Measurements from ENCODE around the gene PTPRM. TPM values are rescaled to one million over a fixed set of nuclear protein-coding genes. Genes with fewer than 3 reads are reported as not detected.

Gene PTPRM
- total RNA-seq, 1 experiment from 2014 or later, result 32.0 TPM

DNA sequence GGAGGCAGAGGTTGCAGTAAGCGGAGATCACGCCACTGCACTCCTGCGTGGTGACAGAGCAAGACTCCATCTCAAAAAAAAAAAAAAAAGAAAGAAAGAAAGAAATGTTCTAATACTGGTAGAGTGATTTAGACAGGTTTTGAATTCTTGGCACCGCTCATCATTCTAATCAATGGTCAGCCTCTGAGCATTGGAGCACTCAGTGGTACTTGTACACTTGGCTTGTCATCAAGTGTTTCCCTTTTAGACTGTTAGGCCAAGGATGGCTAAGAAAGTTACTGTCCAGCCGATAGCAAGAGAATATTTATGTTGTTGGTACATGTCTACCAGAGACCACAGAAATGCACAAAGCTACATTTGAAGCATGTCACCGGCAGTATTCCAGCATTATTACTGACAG is 598.0 kb downstream of the PTPRM start:
- DNase-seq (ENCODE audit: low read depth), result no peak

DNA sequence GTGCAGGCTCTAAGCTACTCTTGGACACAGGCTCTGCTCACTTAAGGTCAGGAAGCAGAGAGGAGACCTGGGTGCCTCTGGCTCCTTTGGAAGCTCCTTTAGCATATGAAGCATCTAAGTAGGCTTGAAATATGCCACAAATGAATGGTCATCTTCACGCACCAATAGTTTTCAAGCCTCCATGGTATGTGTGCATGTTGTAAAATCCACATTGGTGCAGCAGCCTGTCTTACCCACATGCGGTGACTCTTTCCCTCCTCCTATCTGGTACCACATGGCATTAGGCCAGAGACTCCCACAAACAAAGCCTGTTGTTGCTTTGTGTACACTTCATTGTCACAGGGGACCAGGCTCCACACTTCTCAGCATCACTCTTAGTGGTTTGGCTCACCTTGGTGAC is 599.9 kb downstream of the PTPRM start:
- peak; percentile 26 for DNase-seq (ENCODE audit: low read depth)

- DNase-seq (ENCODE audit: low read depth), result no peak
Observed at GRCh38 chr18:8167673-8168072, 600.6 kb downstream of the PTPRM start.

DNA sequence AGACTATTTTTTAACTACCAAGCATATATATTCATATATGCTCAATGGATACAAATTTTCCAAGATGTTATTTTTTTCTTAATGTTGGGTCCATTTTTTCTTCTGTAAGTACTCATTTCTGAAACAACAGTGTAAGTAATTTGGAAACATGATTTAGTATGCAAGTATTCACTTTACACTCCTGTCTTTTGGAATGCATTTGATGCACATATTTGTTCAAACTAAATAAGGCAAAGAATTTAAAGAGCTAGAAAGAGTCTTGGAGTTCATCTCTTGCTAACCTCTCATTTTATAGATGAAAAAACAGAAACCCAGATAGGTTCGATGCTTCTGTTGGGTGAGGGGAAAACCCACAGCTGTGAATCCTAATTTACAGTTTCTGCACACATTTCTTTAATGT is 602.6 kb downstream of the PTPRM start:
- DNase-seq (ENCODE audit: low read depth), result no peak

GRCh38 chr18:8174771-8175170 is 607.7 kb downstream of the PTPRM start:
- DNase-seq (ENCODE audit: low read depth), result no peak

DNA sequence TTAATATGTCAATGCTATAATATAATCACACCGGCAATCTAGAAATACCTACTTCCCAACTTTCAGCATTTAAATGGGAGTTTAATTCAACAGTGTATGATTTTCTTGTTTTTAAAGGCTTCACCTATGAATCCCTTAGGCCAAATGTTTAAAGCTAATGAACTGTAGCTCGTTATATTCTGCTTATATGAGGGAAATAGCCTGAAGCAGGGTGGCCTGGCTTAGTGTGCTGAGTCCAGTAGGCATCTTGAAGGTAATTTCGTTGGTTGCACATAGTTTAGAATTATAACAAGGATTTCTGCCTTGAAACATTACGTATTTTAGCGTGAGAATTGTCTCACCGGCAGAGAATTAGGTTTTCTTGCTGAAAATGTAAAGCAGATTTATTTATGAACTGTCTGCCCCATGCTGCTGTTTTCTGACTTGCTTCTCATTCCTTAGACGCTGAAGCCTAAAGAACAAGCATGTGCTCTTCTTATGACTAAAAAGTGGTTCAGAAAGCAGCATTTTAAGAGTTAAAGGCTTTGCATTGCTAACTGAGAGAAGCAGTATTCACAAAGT is 608.5 kb downstream of the PTPRM start:
- DNase-seq (ENCODE audit: low read depth), result no peak

GRCh38 chr18:8176109-8176508 is 609.0 kb downstream of the PTPRM start:
- DNase-seq (ENCODE audit: low read depth), result no peak

DNA sequence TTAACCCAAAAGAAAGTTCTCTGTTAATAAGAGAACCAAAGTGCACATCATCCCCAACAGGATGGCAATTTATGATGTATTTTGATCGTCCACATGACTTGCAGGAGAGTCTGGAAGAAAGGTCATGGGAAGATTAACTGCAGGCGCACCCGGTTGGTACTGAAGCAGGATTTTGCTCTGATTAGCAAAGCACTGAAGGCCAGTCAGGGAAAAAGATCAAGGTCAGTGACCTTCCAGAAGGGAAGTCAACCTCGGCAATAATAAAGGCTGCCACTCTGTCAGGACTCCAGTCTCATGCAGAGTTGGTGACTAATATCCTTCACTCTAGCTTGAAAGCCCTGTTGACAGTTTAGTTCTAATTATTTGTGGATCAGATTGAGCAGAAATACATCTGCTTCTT is 609.4 kb downstream of the PTPRM start:
- DNase-seq (ENCODE audit: low read depth), result peak; percentile 32

- DNase-seq (ENCODE audit: low read depth), result peak; percentile 72
Observed at GRCh38 chr18:8177330-8178016, 610.4 kb downstream of the PTPRM start.

DNA sequence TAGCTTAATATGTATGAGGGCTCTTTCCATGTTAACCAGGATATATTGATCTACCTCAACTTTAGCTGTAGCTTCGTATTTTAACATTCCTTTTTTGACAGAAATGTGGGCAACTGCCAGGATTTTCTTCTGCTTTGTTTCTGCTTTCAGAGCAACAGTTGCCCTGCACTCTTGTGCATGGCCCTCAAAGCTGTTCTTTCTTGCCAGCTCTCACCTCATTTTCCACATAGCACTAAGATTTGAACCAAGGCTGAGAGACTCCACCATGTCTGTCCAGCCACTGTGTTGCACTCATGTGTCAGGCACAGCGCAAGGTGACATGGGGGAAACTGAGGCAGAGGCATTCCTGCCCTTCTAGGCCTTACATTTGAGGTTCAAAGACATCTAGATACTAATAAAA is 619.3 kb downstream of the PTPRM start:
- DNase-seq (ENCODE audit: low read depth), result no peak

DNA sequence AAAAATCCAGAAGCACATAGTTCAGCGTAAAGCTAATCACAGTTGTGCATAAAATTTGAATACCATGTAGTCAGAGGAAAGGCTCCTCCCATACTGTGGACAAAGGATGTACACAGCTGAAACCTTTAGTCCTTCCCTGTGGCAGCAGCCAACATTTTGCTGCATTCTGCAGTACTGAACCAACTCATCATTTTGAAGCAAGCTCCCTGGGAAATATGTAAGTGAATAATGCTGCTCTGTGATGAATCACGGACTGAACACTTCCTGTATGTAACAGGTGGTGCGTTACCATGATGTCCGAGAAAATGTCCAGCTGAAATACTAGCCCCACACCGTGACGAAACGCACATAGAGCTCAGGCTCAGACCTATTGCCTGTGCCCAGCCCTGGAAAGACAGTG is 621.1 kb downstream of the PTPRM start:
- peak; percentile 60 for DNase-seq (ENCODE audit: low read depth)

DNA sequence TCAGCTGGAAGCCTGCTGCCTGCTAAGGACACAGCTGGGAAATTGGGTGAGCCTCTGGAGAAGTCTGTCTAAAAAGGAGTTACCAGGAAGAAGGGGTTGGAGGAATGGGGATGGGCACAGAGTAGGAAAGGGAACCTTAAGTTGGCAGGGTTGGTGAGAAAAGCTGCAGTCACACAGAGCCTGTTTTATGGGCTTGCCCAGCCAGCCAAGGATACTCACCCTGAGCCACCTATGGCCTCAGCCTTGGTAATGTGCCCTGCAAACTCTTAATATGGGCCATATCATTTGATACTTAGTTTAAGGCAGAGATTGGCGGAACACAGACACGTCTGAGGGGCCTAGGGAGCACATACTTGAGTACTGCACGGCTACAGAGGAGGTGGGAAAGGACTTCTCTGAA is 623.9 kb downstream of the PTPRM start:
- no peak for DNase-seq (ENCODE audit: low read depth)

DNA sequence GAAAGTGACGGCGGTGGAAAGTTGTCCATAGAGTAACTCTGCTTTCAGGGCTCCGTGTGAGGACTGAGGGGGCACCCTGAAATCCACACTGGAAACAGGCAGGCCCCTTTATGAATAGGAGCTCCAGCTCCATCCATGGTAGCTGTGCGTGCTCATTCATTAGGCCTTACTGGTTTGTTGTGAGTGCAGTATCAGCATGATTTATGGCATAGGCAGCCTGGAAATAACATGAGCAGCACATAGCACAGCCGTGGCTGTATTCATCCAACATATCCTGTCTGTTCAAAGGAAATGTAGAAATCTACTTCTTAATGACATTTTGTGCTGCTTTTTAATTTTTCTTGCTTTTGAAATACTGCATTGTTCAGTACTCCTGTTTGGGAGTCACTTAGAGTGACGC is 627.3 kb downstream of the PTPRM start:
- no peak for DNase-seq (ENCODE audit: low read depth)

- no peak for DNase-seq (ENCODE audit: low read depth)
Observed at GRCh38 chr18:8196238-8196637, 629.1 kb downstream of the PTPRM start.

DNA sequence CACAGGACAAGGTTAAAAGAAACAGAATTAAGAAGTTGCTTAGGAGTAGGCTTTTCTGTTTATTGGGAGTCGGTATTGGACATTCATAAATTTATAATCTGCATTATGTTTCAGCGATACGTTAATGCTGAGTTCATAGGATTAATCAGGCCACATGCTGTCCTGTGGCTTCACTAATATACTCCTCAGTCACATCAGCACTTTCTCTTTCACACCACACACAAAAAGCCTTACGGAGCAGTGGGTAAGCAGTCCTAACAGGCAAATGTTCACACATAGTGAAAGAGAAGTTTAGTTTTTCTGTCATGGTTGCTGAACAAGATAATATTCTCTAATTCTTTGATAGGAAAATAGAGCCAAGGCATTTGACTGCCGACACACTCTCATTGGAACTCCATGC is 630.4 kb downstream of the PTPRM start:
- DNase-seq (ENCODE audit: low read depth), result no peak

DNA sequence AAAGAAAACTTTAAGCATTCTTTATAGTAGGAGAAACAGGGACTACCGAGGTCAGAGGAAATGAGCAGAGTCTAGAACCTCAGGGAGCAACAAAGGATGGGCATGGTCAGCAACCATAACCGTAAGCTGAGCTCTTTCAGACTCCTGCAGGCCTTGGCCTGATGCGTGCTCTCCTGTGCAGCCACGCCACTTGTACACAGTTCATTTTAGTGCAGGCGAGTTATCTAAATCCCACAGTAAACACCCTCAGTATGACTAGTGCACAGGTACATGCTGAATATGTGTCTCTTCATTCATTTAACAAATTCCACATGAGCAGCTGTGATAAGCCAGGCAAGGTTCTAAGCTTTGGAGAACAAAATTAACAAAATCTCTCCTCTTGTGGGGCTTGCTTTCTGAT is 640.9 kb downstream of the PTPRM start:
- no peak for DNase-seq (ENCODE audit: low read depth)

- DNase-seq (ENCODE audit: low read depth), result peak; percentile 25
Observed at GRCh38 chr18:8208716-8209115, 641.6 kb downstream of the PTPRM start.

GRCh38 chr18:8212896-8213780 is 646.0 kb downstream of the PTPRM start:
- peak; percentile 81 for DNase-seq (ENCODE audit: low read depth)

DNA sequence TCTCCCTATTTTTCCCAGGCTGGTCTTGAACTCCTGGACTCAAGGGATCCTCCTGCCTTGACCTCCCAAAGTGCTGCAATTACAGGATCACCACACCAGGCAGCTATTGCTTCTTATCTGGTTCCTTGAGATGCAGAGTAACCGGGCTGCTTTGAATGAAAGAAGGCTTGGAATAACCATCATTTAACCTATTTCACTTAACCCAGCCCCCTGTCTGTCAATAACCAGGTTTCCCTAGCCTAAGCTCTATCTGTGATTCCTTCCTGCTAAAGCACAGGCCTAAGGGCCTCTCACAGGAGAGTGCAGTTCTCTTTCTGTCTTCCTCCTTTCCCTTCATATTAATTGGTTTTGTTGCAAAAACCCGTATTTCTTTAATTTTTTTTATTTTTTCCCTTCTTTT is 648.6 kb downstream of the PTPRM start:
- no peak for DNase-seq (ENCODE audit: low read depth)

DNA sequence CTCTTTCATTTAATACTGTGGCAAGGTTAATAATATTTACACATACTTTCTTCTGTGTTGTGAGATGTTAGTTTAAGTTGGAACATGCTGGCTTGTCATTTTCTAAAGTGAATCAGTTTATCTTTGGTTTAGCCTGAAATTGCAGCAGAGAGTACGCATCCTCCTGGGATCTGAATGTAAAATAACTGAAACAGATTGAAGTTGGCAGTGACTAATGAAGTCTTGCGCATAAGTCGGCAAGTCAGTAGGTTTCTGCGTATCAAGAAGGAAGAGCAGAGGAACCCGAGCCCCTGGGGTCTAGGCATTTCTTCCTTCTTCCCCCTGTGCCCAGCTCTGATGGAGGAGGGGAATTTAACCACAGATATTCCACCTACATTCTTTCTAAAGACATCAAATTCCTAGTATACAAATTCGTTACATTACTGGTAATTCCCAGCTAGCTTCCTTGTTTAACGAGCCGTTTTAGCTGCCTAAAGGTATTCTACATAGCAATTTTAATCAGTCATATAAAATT is 650.0 kb downstream of the PTPRM start:
- DNase-seq (ENCODE audit: low read depth), result no peak

- DNase-seq (ENCODE audit: low read depth), result no peak
Observed at GRCh38 chr18:8218197-8218596, 651.1 kb downstream of the PTPRM start.

GRCh38 chr18:8221452-8221851 is 654.3 kb downstream of the PTPRM start:
- DNase-seq (ENCODE audit: low read depth), result no peak

DNA sequence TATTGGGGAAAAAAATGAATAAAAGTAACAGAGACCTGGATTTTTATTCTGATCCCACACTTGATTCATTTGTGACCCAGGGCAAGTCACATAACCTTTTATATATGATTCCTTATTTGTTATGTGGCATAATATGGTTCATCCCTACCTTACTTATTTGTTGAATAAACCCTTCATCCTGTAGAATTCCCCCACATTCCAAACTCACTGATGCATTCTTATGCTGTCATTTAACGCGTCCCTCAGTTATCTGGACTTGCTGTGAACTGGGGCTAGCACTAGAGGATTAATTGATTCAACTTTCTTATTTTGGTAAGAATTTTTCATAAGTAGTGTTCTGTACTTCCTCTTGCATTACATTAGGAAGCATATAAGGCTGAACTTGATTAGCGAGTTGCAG is 657.5 kb downstream of the PTPRM start:
- peak; percentile 48 for DNase-seq (ENCODE audit: low read depth)
